ENCODE measurements around the gene BMX.

Gene BMX

GRCh38 chrX:15570145-15570544 lies 69.5 kb downstream of the BMX start:
- DNase-seq (ENCODE audit: low read depth) = no peak

GRCh38 chrX:15574017-15574416 lies 73.4 kb downstream of the BMX start:
- DNase-seq (ENCODE audit: low read depth) = no peak

GRCh38 chrX:15576019-15576418 lies 75.4 kb downstream of the BMX start:
- no peak for DNase-seq (ENCODE audit: low read depth)

- DNase-seq (ENCODE audit: low read depth) = no peak
Observed at GRCh38 chrX:15579778-15580747, 79.5 kb downstream of the BMX start.

- no peak for DNase-seq (ENCODE audit: low read depth)
Observed at GRCh38 chrX:15594371-15594770, 93.8 kb downstream of the BMX start.

- no peak for DNase-seq (ENCODE audit: low read depth)
Observed at GRCh38 chrX:15598026-15598425, 97.4 kb downstream of the BMX start.

GRCh38 chrX:15599461-15599860 lies 98.9 kb downstream of the BMX start:
- no peak for DNase-seq (ENCODE audit: low read depth)

- no peak for DNase-seq (ENCODE audit: low read depth)
Observed at GRCh38 chrX:15600049-15600448, 99.4 kb downstream of the BMX start.

- DNase-seq (ENCODE audit: low read depth) = no peak
Observed at GRCh38 chrX:15600745-15601144, 100.1 kb downstream of the BMX start, which contains the start of gene ACE2. TSS of gene ACE2 (minus strand) at chrX:15600960. CDS start at chrX:15600911, 49 bp downstream.

GRCh38 chrX:15601932-15602331 lies 101.3 kb downstream of the BMX start:
- DNase-seq (ENCODE audit: low read depth) = no peak

- DNase-seq (ENCODE audit: low read depth) = no peak
Observed at GRCh38 chrX:15602761-15603160, 102.2 kb downstream of the BMX start.

- DNase-seq (ENCODE audit: low read depth) = no peak
Observed at GRCh38 chrX:15605226-15605625, 104.6 kb downstream of the BMX start.
